HepG2 (cell line): Measurements from ENCODE around the gene MYL6. TPM values are rescaled to one million over a fixed set of nuclear protein-coding genes. Genes with fewer than 3 reads are reported as not detected.

Experiments
- CEBPG ChIP-seq: IDR thresholded peaks from 2 replicates; pipeline ENCODE4 v1.6.1; 2016
- GATAD2A ChIP-seq: IDR thresholded peaks from 2 replicates; pipeline ENCODE4 v1.6.1; 2016
- GTF2F1 ChIP-seq: fragments of 150-350 bp; IDR thresholded peaks from 2 replicates; pipeline ENCODE4 v1.6.1; 2014; ENCODE audit warnings: low read length
- MED1 ChIP-seq: sonication (generic); formaldehyde crosslinking; IDR thresholded peaks from 2 replicates; pipeline ENCODE4 v1.4.0; 2020; ENCODE audit warnings: missing genetic modification reagents
- NR2F1 ChIP-seq, 2 experiments: fragments of 450-650 bp in 1 of 2; formaldehyde crosslinking in 1 of 2; IDR thresholded peaks; 2 replicates each; pipeline versions ENCODE4 v1.5.0 to v1.6.1; 2016 to 2020; ENCODE audit warnings: mild to moderate bottlenecking in 1 of 2, missing compliant biosample characterization in 1 of 2, missing genetic modification reagents in 1 of 2, moderate library complexity in 1 of 2
- PPARG ChIP-seq: conservative IDR thresholded peaks from 2 replicates; pipeline ENCODE4 v1.6.1; 2016; ENCODE audit warnings: missing biosample characterization, missing genetic modification reagents
- STAT5B ChIP-seq: sonication (generic); formaldehyde crosslinking; IDR thresholded peaks from 2 replicates; pipeline ENCODE4 v1.4.0; 2020; ENCODE audit warnings: missing genetic modification reagents
- TARDBP ChIP-seq: sonication (generic); formaldehyde crosslinking; IDR thresholded peaks from 2 replicates; pipeline ENCODE4 v1.8.0; 2022; ENCODE audit warnings: mild to moderate bottlenecking, missing genetic modification reagents
- ZBTB7B ChIP-seq: sonication (generic); formaldehyde crosslinking; IDR thresholded peaks from 2 replicates; pipeline ENCODE4 v1.4.0; 2020; ENCODE audit warnings: missing genetic modification reagents
- ZMYM4 ChIP-seq: sonication (generic); formaldehyde crosslinking; IDR thresholded peaks from 2 replicates; pipeline ENCODE4 v1.8.1; 2023; ENCODE audit warnings: mild to moderate bottlenecking, missing genetic modification reagents
- ZNF232 ChIP-seq: sonication (generic); formaldehyde crosslinking; IDR thresholded peaks from 2 replicates; pipeline ENCODE4 v1.4.0; 2020; ENCODE audit warnings: missing genetic modification reagents, borderline replicate concordance
- ZNF260 ChIP-seq: sonication (generic); formaldehyde crosslinking; IDR thresholded peaks from 2 replicates; pipeline ENCODE4 v1.4.0; 2020; ENCODE audit warnings: missing genetic modification reagents, low read depth, mild to moderate bottlenecking, borderline replicate concordance
- ZNF333 ChIP-seq: sonication (generic); formaldehyde crosslinking; IDR thresholded peaks from 2 replicates; pipeline ENCODE4 v1.4.0; 2020; ENCODE audit warnings: mild to moderate bottlenecking, missing genetic modification reagents, borderline replicate concordance
- ZNF546 ChIP-seq: sonication (generic); formaldehyde crosslinking; conservative IDR thresholded peaks from 2 replicates; pipeline ENCODE4 v1.8.1; 2023; ENCODE audit warnings: mild to moderate bottlenecking, missing genetic modification reagents
- ZNF564 ChIP-seq: sonication (generic); formaldehyde crosslinking; IDR thresholded peaks from 2 replicates; pipeline ENCODE4 v1.8.1; 2023; ENCODE audit warnings: mild to moderate bottlenecking, missing genetic modification reagents
- ZNF660 ChIP-seq: sonication (generic); formaldehyde crosslinking; IDR thresholded peaks from 2 replicates; pipeline ENCODE4 v1.5.1; 2020; ENCODE audit warnings: mild to moderate bottlenecking, low read depth, missing genetic modification reagents, borderline replicate concordance
- ZNF772 ChIP-seq: sonication (generic); formaldehyde crosslinking; IDR thresholded peaks from 2 replicates; pipeline ENCODE4 v1.5.0; 2020; ENCODE audit warnings: mild to moderate bottlenecking, missing genetic modification reagents
- ZNF878 ChIP-seq: sonication (generic); formaldehyde crosslinking; IDR thresholded peaks from 2 replicates; pipeline ENCODE4 v1.8.1; 2023; ENCODE audit warnings: mild to moderate bottlenecking, missing genetic modification reagents, moderate library complexity
- polyA plus RNA-seq, 8 experiments: library from polyadenylated mRNA; depleted of rRNA in 3 of 8; stranded (reverse) in 7 of 8; unstranded in 1 of 8; fragments of >200 nt; fragmentation: Illumina TruSeq in 4 of 8; extraction: Trizol in 4 of 8; gene quantifications; 2 replicates each; pipeline versions ENCODE4 v1.2.1 to v1.2.3, GENCODE V29; 2011 to 2016; ENCODE audit warnings: low read depth in 4 of 8, missing spikeins in 1 of 8, mixed read lengths in 1 of 8; ENCODE audit not compliant: insufficient read depth in 1 of 8
- total RNA-seq, 5 experiments: library from RNA; depleted of rRNA; stranded (reverse); fragments of >200 nt; fragmentation: Illumina TruSeq; extraction: Trizol; gene quantifications; 2 replicates each; pipeline ENCODE4 v1.2.3, GENCODE V29; 2016; ENCODE audit warnings: low read depth in 1 of 5
- TF ChIP-seq, protein P1 (sequence below): sonication (generic); formaldehyde crosslinking; IDR thresholded peaks from 2 replicates; pipeline ENCODE4 v1.4.0; 2020; ENCODE audit warnings: missing genetic modification reagents
- TF ChIP-seq, protein P2 (sequence below): sonication (generic); formaldehyde crosslinking; IDR thresholded peaks from 2 replicates; pipeline ENCODE4 v1.9.0; 2021; ENCODE audit warnings: missing genetic modification reagents, borderline replicate concordance
- TF ChIP-seq, protein P3 (sequence below): IDR thresholded peaks from 2 replicates; pipeline ENCODE4 v1.6.1; 2016; ENCODE audit warnings: mild to moderate bottlenecking, missing biosample characterization, missing genetic modification reagents
- TF ChIP-seq, protein P4 (sequence below): conservative IDR thresholded peaks from 2 replicates; pipeline ENCODE4 v1.6.1; 2018; ENCODE audit warnings: missing genetic modification reagents

The MYL6 gene
- total and polyA plus RNA-seq, 2 of the 13 experiments (the other 11 are each of a cell fraction or from before 2014, with no cell fraction given): 1,127 to 1,192 TPM

DNA sequence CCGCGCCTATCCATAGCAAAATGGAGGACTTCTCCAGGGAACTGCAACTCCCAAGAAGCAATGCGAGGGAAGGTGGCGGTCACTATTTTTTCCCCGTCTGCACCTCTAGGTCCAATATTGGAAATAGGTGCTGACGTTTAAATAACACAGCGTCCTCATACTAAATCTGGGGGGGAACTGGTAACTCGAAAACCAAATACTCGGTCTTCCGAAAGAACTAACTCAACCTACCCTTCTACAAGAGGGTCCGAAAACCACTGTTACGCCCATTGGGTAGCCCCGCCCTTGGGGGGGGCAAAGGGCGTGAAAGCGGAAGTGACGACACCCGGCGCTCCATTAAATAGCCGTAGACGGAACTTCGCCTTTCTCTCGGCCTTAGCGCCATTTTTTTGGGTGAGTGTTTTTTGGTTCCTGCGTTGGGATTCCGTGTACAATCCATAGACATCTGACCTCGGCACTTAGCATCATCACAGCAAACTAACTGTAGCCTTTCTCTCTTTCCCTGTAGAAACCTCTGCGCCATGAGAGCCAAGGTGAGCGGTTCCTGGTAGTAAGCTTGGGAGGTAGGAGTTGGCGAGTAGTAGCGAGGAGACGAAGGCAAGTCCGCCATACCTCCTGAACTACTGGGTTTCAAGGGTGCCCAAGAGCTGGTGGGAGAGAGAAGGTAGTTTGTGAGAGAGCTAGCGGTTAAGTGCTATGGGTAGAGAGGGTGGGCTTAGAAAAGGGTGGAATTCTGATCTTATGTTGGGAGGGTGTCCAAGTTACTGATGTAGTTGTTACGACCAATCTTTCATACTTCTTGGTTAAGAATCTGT lies 41.7 kb upstream of the MYL6 start, which contains the start of gene RPL41 (continued):
- 0 out of 4 replicates have a peak, but pooled peaks of 1 of the 2 experiments have one; percentile 13 for TF ChIP-seq NR2F1 (CRISPR knock-in tag; IDR thresholded peaks at IDR 0.05)
- TF ChIP-seq ZNF232 (CRISPR knock-in tag): 0 out of 2 replicates have a peak, but pooled peaks have one; percentile 41
- TF ChIP-seq, protein P1, sequence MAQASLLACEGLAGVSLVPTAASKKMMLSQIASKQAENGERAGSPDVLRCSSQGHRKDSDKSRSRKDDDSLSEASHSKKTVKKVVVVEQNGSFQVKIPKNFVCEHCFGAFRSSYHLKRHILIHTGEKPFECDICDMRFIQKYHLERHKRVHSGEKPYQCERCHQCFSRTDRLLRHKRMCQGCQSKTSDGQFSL (CRISPR knock-in tag): peak; percentile 99
- TF ChIP-seq CEBPG: peak; percentile 49; the same call in 1 of the 2 replicates
- peak; percentile 90 for TF ChIP-seq ZNF333 (CRISPR knock-in tag)
- peak; percentile 73 for TF ChIP-seq TARDBP (CRISPR knock-in tag)
- 0 out of 2 replicates have a peak, but pooled peaks have one; percentile 68 for TF ChIP-seq PPARG (CRISPR knock-in tag)
- TF ChIP-seq, protein P2, sequence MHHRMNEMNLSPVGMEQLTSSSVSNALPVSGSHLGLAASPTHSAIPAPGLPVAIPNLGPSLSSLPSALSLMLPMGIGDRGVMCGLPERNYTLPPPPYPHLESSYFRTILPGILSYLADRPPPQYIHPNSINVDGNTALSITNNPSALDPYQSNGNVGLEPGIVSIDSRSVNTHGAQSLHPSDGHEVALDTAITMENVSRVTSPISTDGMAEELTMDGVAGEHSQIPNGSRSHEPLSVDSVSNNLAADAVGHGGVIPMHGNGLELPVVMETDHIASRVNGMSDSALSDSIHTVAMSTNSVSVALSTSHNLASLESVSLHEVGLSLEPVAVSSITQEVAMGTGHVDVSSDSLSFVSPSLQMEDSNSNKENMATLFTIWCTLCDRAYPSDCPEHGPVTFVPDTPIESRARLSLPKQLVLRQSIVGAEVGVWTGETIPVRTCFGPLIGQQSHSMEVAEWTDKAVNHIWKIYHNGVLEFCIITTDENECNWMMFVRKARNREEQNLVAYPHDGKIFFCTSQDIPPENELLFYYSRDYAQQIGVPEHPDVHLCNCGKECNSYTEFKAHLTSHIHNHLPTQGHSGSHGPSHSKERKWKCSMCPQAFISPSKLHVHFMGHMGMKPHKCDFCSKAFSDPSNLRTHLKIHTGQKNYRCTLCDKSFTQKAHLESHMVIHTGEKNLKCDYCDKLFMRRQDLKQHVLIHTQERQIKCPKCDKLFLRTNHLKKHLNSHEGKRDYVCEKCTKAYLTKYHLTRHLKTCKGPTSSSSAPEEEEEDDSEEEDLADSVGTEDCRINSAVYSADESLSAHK (CRISPR knock-in tag): 0 out of 2 replicates have a peak, but pooled peaks have one; percentile 65
- peak; percentile 66; the same call in 1 of the 2 replicates for TF ChIP-seq ZNF772 (CRISPR knock-in tag)
- no peak for TF ChIP-seq ZNF660 (CRISPR knock-in tag)
- no peak for TF ChIP-seq ZNF260
- TF ChIP-seq STAT5B: 0 out of 2 replicates have a peak, but pooled peaks have one; percentile 74
- TF ChIP-seq ZMYM4 (CRISPR knock-in tag): peak; percentile 78
- TF ChIP-seq ZBTB7B (CRISPR knock-in tag): no peak; the same call in 1 of the 2 replicates
- TF ChIP-seq, protein P3, sequence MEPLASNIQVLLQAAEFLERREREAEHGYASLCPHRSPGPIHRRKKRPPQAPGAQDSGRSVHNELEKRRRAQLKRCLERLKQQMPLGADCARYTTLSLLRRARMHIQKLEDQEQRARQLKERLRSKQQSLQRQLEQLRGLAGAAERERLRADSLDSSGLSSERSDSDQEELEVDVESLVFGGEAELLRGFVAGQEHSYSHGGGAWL: 0 out of 2 replicates have a peak, but pooled peaks have one; percentile 35
- TF ChIP-seq ZNF878 (CRISPR knock-in tag): peak; percentile 6; the same call in 1 of the 2 replicates
- no peak for TF ChIP-seq ZNF546 (CRISPR knock-in tag)
- TF ChIP-seq ZNF564: no peak
- peak; percentile 38; the same call in 1 of the 2 replicates for TF ChIP-seq GATAD2A
- TF ChIP-seq, protein P4, sequence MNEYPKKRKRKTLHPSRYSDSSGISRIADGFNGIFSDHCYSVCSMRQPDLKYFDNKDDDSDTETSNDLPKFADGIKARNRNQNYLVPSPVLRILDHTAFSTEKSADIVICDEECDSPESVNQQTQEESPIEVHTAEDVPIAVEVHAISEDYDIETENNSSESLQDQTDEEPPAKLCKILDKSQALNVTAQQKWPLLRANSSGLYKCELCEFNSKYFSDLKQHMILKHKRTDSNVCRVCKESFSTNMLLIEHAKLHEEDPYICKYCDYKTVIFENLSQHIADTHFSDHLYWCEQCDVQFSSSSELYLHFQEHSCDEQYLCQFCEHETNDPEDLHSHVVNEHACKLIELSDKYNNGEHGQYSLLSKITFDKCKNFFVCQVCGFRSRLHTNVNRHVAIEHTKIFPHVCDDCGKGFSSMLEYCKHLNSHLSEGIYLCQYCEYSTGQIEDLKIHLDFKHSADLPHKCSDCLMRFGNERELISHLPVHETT: 0 out of 2 replicates have a peak, but pooled peaks have one; percentile 59
- peak; percentile 80; the same call in 1 of the 2 replicates for TF ChIP-seq GTF2F1
- TF ChIP-seq MED1 (CRISPR knock-in tag): peak; percentile 82
